Measurements from ENCODE around the gene TMEM17. TPM values are rescaled to one million over a fixed set of nuclear protein-coding genes. Genes with fewer than 3 reads are reported as not detected.

TMEM17 gene
- total and polyA plus RNA-seq, 9 of the 15 experiments (the other 6 are each of a cell fraction or from before 2014, with no cell fraction given): 0.58 to 2.2 (median 1.2) TPM

GRCh38 chr2:62505750-62506420 lies at the start of gene TMEM17 (continued):
- no peak for TF ChIP-seq SNAPC5 (CRISPR knock-in tag; IDR thresholded peaks at IDR 0.05)
- TF ChIP-seq RFX1 (IDR thresholded peaks at IDR 0.05): peak; percentile 92
- TF ChIP-seq RFX7 (CRISPR knock-in tag; IDR thresholded peaks at IDR 0.05): no peak
- peak; percentile 51; the same call in 1 of the 2 replicates for TF ChIP-seq ATF1 (CRISPR knock-in tag; IDR thresholded peaks at IDR 0.05)
- TF ChIP-seq ATF1 (tag; IDR thresholded peaks at IDR 0.05): peak; percentile 90
- peak; percentile 93 for TF ChIP-seq CXXC5 (CRISPR knock-in tag; IDR thresholded peaks at IDR 0.05)
- TF ChIP-seq RBM39 (optimal IDR thresholded peaks at IDR 0.05; ENCODE audit: low read depth, low read length): no peak
- TF ChIP-seq ZNF134 (CRISPR knock-in tag; conservative IDR thresholded peaks at IDR 0.05): no peak
- no peak for TF ChIP-seq ZBTB9 (CRISPR knock-in tag; IDR thresholded peaks at IDR 0.05)
- peak; percentile 76 for TF ChIP-seq PHF20 (IDR thresholded peaks at IDR 0.05; ENCODE audit: partially characterized antibody)
- TF ChIP-seq ZNF740 (CRISPR knock-in tag; IDR thresholded peaks at IDR 0.05): no peak
- TF ChIP-seq ZNF740 (tag; IDR thresholded peaks at IDR 0.05): no peak
- TF ChIP-seq CBX5 (IDR thresholded peaks at IDR 0.05; ENCODE audit: borderline replicate concordance, low read depth): peak; percentile 49
- TF ChIP-seq ERF (CRISPR knock-in tag; IDR thresholded peaks at IDR 0.05): peak; percentile 11; the same call in 1 of the 2 replicates
- TF ChIP-seq ZNF253 (CRISPR knock-in tag; conservative IDR thresholded peaks at IDR 0.05): no peak
- TF ChIP-seq HES1 (IDR thresholded peaks at IDR 0.05; ENCODE audit: low read depth): no peak
- TF ChIP-seq ZFP36 (IDR thresholded peaks at IDR 0.05; ENCODE audit: low read depth, low read length, partially characterized antibody): no peak
- TF ChIP-seq PRDM10 (IDR thresholded peaks at IDR 0.05; ENCODE audit: partially characterized antibody): peak; percentile 63
- no peak for TF ChIP-seq NCOA4 (IDR thresholded peaks at IDR 0.05; ENCODE audit: partially characterized antibody)
- TF ChIP-seq U2AF2 (optimal IDR thresholded peaks at IDR 0.05; ENCODE audit: low read depth, low read length): no peak
- no peak for TF ChIP-seq ZBED1 (IDR thresholded peaks at IDR 0.05)
- peak in 1 of 2 experiments; percentile 11; a peak in 1 of 4 replicates for TF ChIP-seq KDM1A (IDR thresholded peaks at IDR 0.05)
- TF ChIP-seq HNRNPL (IDR thresholded peaks at IDR 0.05; ENCODE audit: low read depth, low read length): no peak
